ENCODE measurements around the gene LCP2.

DNA sequence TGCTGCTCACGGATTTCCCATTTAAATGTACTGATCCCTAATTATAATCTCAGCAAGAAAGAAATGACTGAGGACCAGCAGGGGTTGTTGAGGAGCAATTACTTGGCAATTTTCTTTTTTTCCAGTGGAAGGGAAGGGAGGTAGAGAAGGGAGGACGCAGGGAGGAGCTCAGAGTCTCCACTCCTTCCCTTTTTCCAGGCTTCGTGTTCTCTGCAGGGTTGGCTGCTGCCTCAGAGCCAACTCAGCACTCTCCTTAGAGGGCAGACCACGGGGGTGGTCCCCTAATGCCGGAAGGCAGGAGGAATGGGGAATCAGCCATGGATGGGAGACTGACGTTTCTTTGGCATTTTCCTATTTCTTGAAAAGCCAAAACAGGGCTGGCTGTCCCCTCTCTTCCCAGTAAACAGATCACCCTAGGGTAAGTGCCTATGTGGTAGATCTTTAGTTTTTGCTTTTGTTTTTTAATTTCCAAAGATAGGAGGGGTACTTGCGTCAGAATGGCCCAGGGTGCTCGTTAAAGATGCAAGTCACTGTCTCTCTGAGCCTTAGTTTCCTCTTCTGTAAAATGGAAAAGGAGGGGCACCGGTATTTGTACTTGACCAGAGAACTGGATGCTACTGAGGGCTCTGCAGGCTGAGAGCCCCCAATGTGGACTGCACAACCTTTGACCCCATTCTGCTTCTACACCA, 39.6 kb upstream of the LCP2 start:
- TF ChIP-seq ZSCAN5A (tag by site-specific recombination; IDR thresholded peaks at IDR 0.05) (no peak), ZSCAN16 (tag by site-specific recombination; IDR thresholded peaks at IDR 0.05) (no peak), REST (tag by site-specific recombination; IDR thresholded peaks at IDR 0.05) (no peak), ZEB2 (tag by site-specific recombination; IDR thresholded peaks at IDR 0.05) (no peak), YY1 (tag by site-specific recombination; IDR thresholded peaks at IDR 0.05) (no peak), ZNF501 (tag by site-specific recombination; IDR thresholded peaks at IDR 0.05) (no peak), ZNF704 (tag by site-specific recombination; IDR thresholded peaks at IDR 0.05) (no peak)
- TF ChIP-seq, protein P1, sequence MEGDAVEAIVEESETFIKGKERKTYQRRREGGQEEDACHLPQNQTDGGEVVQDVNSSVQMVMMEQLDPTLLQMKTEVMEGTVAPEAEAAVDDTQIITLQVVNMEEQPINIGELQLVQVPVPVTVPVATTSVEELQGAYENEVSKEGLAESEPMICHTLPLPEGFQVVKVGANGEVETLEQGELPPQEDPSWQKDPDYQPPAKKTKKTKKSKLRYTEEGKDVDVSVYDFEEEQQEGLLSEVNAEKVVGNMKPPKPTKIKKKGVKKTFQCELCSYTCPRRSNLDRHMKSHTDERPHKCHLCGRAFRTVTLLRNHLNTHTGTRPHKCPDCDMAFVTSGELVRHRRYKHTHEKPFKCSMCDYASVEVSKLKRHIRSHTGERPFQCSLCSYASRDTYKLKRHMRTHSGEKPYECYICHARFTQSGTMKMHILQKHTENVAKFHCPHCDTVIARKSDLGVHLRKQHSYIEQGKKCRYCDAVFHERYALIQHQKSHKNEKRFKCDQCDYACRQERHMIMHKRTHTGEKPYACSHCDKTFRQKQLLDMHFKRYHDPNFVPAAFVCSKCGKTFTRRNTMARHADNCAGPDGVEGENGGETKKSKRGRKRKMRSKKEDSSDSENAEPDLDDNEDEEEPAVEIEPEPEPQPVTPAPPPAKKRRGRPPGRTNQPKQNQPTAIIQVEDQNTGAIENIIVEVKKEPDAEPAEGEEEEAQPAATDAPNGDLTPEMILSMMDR (tag by site-specific recombination; IDR thresholded peaks at IDR 0.05): no peak
- TF ChIP-seq, protein P2, sequence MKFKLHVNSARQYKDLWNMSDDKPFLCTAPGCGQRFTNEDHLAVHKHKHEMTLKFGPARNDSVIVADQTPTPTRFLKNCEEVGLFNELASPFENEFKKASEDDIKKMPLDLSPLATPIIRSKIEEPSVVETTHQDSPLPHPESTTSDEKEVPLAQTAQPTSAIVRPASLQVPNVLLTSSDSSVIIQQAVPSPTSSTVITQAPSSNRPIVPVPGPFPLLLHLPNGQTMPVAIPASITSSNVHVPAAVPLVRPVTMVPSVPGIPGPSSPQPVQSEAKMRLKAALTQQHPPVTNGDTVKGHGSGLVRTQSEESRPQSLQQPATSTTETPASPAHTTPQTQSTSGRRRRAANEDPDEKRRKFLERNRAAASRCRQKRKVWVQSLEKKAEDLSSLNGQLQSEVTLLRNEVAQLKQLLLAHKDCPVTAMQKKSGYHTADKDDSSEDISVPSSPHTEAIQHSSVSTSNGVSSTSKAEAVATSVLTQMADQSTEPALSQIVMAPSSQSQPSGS (tag by site-specific recombination; IDR thresholded peaks at IDR 0.05; ENCODE audit: low read depth): no peak
